ENCODE data around the gene SMAD4.

GRCh38 chr18:51025512-51025911 is 4.5 kb upstream of the SMAD4 start:
- TF ChIP-seq TAF1 (IDR thresholded peaks at IDR 0.05; ENCODE audit: borderline replicate concordance, low read depth, low read length) (no peak), POLR2AphosphoS5 (IDR thresholded peaks at IDR 0.05; ENCODE audit: low read depth, low read length) (no peak), POLR2A (IDR thresholded peaks at IDR 0.05; ENCODE audit: low read depth, low read length) (no peak)
